ENCODE results near the gene DAP.

DAP gene

DNA sequence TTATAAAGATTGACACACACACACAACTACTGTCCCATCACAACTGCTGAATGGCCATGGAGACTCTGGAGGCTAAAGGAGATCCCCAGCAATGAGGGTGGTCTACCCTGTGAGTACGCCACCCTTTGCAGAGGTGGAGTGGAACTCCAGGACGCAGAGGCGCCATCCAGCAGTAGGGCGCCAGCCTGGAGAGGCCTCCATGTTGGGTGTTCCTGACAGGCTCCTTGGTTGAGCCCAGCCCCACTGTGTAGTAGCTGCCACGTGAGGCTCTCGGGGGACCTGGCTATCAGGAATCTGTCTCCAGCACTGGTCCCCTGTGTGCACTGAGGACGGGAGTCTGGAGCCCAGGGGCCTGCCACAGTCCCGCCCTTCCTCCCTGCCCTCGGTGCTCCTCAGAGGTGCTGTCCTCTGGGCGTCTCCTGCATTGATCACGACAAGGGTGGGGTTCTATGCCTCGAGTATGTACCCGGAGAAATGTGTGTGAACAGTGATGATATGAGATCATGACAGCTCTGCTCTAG is 72.3 kb downstream of the DAP start:
- no peak for DNase-seq

DNA sequence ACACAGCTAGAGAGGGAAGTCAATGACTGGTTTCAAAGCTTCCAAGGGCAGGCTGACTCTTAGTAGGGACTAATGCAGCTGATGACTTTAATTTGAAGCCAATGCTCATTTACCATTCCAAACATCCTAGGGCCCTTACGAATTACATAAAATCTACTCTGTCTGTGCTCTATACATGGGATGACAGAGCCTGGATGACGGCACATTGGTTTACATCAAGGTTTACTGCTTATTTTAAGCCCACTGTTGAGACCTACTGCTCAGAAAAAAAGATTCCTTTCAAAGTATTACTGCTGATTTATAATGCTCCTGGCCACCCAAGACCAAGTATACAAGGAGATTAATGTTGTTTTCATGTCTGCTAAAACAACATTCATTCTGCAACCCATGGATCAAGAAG is 74.1 kb downstream of the DAP start:
- no peak for DNase-seq

GRCh38 chr5:10685115-10685521 is 75.9 kb downstream of the DAP start:
- DNase-seq = no peak

GRCh38 chr5:10684303-10685086 is 76.5 kb downstream of the DAP start:
- DNase-seq = no peak

DNA sequence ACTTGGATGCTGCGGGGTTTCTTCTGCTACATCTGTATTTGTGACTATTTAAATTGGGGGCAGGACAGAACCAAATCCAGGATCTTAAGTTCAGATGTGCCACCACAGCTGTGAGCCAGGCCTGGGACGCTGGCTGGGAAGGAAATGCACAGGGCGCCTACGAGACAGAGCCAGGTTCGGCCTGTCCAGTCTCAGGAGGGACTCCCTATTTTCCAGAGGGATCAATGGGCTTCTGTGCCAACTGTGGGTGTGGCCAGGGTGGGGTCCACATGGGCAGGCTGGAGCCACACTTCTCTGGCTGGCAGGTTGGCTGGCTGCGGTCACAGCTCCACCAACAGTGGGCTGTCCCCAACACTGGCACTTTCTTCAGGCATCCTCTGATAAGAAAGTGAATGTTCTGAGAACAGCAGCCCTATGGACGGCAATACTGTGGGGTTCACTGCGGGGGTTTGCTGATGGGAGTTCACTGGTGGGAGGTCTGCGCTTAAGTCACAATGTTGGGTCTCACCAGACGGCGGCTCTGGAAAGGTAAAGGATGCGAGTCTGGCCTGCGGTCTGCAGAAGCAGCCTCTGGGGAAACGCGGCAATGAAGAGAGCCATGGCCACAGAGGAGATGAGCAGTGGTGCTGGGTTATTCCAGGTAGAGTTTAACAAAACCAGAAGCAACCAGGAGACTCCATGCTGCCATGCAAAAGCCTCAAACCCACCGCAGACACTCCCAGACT is 78.1 kb downstream of the DAP start:
- no peak for DNase-seq

DNA sequence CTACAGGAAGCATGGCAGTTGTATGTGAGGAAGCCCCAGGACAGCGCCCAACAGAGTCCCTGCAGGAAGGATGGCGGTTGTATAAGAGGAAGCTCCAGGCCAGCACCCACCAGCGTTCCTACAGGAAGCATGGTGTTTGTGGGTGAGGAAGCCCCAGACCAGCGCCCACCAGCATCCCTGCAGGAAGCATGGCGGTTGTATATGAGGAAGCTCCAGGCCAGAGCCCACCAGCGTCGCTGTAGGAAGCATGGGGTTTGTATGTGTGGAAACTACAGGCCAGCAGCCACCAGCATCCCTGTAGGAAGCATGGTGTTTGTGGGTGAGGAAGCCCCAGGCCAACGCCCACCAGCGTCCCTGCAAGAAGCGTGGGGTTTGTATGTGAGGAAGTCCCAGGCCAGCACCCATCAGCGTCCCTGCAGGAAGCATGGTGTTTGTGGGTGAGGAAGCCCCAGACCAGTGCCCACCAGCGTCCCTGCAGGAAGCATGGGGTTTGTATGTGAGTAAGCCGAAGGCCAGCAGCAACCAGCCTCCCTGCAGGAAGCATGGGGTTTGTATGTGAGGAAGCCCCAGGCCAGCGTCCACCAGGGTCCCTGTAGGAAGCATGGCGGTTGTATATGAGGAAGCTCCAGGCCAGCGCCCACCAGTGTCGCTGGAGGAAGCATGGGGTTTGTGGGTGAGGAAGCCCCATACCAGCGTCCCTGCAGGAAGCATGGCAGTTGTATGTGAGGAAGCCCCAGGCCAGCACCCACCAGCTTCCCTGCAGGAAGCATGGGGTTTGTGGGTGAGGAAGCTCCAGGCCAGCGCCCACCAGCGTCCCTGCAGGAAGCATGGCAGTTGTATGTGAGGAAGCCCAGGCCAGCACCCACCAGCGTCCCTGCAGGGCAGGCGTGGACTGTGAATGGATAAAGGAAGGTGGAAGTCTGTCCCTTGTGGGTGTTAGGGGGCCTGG is 79.0 kb downstream of the DAP start:
- DNase-seq = no peak

GRCh38 chr5:10680876-10681481 is 80.1 kb downstream of the DAP start:
- no peak for DNase-seq

DNA sequence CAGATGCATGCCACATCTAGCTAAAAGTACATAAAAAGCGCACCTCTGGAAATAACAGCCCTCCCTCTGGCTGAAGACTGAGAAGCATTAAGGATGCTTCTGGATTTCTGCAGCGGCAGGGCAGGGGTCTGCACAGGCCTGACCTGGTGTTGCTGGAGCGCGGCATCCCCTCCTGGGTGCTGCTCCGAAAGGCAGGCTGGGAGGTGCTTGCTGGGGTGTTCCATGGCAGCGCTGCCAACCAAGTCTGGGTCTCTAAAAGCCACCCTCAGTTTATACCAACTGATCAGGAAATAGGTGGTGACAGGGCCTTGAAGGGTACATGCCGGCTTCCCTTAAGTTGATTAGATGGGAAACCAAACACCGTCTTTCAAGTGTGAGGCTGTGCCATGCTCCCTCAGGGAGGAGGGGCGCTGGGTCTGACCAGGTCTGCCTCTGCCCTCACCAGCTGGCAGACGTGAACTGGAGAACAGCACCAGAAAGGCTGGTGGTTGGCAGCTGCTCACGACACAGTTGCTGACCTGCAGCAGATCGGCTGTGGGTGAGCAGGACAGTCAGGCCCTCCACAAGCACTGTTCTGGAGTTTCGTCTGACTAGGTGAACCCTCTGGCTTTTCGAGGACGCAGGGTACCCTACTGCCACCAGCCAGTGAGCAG is 81.6 kb downstream of the DAP start:
- no peak for DNase-seq

GRCh38 chr5:10678244-10678643 is 82.8 kb downstream of the DAP start:
- DNase-seq = no peak

GRCh38 chr5:10677533-10677932 is 83.5 kb downstream of the DAP start:
- DNase-seq = no peak

- DNase-seq = no peak
These were observed 84.1 kb downstream of the DAP start for GRCh38 chr5:10676946-10677345.

DNA sequence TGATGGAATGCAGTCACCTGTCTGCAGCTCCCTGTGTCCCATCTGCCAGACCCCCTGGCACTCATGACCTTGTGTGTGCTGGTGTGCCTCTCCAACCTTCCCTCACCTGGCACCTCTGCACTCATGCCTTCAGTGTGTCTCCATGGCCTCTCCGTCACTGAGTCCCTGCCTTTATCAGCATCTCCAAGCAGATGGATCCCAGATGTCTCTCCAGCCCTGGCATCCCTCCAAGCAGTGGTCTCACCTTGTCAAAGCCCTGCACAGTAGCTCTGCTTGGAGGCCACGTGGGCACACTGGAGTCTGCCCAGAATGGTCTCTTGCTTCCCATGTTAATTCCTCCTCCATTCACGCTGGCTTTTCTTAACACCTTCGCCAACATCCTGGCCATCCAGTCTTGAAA is 84.8 kb downstream of the DAP start:
- no peak for DNase-seq

GRCh38 chr5:10675177-10675700 is 85.8 kb downstream of the DAP start:
- no peak for DNase-seq

DNA sequence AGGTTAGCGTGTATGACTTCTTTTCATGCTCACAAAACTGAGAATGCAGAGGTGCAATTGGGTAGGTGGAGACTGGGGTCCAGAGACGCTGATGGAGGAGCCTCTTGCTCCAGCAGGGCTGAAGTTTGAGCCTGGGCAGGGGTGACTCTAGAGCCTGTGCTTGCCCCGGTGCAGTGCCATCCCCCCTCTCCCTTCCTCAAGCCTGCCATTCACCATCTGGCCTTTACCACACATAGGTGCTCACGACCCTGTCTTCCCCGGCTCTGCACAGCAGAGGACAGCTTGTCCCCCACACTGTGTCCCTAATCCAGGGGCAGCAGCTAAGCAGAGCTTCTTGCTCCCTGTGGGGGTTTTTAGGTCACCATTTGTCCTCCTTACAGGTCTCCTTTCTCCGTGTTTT is 86.5 kb downstream of the DAP start:
- DNase-seq = no peak

GRCh38 chr5:10674096-10674495 is 86.9 kb downstream of the DAP start:
- DNase-seq = no peak

- no peak for DNase-seq
These were observed 87.6 kb downstream of the DAP start for GRCh38 chr5:10673407-10673806.

GRCh38 chr5:10673017-10673389 is 88.0 kb downstream of the DAP start:
- DNase-seq = no peak

DNA sequence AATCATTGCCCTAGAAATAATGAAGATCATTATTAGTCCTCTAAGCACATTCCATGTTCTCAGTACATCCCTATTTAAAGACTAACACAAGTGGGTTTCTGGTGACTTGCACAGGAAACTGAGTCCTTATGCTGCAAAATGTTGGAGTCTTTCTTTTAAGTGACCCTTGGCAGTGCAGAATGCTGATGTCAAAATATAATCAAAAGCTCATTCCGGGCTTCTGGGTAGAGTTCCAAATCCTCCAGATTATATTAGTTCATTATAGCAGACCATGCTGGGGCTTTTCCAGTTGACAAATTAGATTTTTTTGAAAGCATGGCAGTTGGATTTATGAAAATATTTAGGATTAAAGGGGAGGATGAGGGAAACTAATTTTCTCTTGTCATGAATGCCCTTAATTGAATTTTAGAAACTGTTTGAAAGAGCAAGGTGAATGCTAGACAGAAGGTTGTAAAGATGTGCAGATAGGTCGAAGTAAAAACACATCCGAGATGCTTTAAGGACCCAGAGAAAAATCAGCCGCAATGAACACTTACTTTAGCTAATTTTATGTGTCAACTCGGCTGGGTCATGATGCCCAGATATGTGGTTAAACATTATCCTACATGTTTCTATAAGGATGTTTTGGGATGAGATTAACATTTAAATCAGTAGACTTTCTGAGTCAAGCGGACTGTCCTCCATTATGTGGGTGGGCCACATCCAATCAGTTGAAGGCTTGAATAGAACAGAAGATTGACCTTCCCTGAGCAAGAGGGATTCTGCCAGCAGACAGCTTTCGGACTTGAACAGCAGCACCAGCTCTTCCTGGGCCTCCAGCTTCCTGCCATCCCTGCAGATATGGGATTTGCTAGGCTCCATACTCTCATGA is 88.7 kb downstream of the DAP start:
- DNase-seq = no peak

DNA sequence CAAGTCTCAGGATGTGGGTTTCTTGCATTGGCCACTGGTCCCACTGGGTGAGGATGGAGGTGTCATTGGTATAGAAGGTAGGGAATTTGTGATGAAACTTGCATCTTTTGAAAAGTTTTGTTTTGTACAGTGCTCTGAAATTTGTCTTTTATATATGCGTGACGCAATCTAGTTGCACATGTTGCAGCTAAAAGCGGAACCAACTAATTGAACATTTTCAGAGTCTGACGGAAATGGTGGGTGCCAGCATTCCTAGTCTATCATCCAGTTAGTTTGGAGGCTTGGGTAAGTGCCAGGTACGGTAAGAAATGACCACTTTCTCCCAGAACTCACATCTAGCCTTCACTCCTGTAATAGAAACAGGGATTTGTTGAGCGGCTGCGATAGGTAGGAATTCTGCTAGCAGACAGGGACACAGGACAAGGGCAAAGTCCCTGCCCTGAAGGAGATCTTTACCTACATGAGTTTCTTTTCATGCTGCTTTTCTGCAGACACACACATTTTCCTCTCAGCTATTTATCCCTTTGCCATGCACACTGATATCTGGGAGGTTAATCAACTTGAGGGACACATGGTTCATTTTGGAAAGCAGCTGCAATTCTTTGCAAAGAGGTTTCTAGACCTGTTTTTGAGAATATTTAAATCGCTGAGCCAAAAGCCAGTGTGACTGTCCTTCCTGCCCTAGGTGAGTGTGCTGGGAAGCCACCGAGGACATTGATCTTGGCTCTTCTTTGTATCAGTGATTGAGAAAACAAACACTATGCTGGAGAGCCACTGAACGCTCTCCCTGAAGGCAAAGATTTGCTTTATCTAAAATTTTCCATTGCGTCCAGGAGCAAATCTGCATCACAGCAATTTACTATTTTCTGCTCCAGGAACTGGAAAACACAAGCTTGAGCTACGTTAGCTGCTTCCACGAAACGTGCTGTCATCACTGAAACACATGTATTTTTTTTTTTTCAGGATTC is 89.7 kb downstream of the DAP start:
- no peak for DNase-seq

GRCh38 chr5:10669983-10670382 is 91.1 kb downstream of the DAP start:
- DNase-seq = no peak

Data from NCI-H226 (cell line).